GM21825 (cell line): ENCODE data around the gene SFTPD.

Source experiments
- ATAC-seq: cut with Tn5 transposase; IDR thresholded peaks from one replicate; pipeline ENCODE4 v1.9.1; 2021; ENCODE audit warnings: mild to moderate bottlenecking, moderate library complexity; ENCODE audit not compliant: unreplicated experiment

SFTPD gene

GRCh38 chr10:79946271-79947082, 2.4 kb downstream of the SFTPD start:
- ATAC-seq, result no peak

- ATAC-seq, result no peak
These were observed 4.2 kb downstream of the SFTPD start for GRCh38 chr10:79944428-79945395.

- no peak for ATAC-seq
These were observed 5.0 kb downstream of the SFTPD start for GRCh38 chr10:79943871-79944270.

DNA sequence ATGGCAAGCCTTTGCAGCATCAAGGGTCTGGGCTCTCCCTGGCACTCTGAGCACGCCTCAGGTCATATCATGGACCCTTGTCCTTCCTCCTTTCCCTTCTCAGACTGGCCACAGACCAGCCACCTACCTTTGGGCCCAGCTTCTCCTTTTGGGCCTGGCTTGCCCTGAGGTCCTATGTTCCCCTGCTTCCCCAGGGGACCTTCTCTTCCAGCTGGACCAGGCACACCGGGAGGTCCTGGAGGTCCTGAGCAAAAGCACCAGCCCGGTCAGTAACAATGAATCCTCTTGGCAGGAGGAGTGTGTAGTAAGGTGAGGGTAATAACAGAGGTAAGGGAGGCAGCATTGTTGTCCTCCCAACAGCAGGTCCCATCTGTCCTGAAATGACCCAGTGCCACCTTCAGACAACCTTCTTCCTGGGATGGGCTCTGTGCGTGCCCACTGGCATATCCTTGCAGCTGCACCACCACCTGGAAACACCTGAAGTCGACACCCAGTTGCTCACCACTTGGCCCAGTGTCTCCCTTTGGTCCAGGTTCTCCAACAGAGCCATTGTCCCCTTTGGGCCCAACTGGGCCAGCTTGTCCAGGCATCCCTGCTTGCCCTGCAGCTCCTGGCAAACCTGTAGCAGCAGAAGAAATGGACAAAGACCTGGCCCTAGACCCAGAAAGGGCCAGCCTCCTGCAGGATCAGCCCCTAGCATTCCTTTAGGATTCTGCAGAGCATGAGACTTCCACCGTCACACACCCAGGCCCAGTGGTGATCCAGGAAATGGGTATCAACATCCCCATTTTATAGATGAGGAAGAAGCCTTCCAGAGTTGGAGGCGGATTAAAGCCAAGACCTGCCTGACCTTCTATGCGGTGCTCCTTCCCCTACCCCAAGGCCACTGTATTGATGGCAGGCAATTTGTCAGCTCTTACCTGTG, 6.4 kb downstream of the SFTPD start:
- no peak for ATAC-seq

GRCh38 chr10:79941585-79942210, 7.2 kb downstream of the SFTPD start:
- ATAC-seq, result no peak

DNA sequence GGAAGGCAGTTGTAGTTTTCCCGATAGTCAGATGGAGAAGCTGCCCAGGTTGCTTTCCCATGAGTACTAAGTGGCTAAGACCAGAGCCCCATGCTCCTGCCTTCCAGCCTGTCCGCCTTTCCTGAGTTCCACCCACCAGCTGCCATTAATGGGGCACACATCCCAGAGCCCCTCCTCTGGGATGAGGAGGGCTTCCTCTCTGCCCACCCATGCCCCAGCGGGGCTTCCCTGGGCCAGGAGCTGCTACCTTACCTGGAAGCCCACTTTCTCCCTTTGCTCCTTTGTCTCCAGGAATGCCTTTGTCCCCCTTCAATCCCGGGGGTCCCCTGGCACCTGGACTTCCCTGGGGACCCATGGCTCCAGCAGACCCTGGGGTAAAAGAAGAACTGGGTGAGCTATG, 7.8 kb downstream of the SFTPD start:
- ATAC-seq, result no peak

DNA sequence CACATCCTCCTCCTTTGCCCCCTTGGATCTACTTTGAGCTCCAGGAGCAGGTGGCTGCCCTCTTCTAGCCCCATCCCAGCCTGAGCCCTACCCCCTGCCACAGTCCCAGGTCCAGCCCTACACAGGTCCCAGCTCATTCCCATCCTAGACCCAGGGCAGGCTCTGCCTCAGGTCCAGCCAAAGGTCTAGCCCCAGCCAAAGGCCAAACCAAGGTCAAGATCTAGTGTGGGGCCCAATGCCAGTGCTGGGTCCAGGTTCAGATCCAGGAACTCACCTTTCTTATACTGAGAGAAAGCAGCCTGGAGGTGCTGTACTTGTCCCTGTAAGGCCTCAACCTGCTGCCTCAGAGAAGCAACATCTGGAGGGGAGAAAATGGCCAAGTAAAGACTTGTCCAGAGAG, 8.5 kb downstream of the SFTPD start:
- no peak for ATAC-seq

GRCh38 chr10:79939969-79940368, 8.9 kb downstream of the SFTPD start:
- ATAC-seq, result no peak

DNA sequence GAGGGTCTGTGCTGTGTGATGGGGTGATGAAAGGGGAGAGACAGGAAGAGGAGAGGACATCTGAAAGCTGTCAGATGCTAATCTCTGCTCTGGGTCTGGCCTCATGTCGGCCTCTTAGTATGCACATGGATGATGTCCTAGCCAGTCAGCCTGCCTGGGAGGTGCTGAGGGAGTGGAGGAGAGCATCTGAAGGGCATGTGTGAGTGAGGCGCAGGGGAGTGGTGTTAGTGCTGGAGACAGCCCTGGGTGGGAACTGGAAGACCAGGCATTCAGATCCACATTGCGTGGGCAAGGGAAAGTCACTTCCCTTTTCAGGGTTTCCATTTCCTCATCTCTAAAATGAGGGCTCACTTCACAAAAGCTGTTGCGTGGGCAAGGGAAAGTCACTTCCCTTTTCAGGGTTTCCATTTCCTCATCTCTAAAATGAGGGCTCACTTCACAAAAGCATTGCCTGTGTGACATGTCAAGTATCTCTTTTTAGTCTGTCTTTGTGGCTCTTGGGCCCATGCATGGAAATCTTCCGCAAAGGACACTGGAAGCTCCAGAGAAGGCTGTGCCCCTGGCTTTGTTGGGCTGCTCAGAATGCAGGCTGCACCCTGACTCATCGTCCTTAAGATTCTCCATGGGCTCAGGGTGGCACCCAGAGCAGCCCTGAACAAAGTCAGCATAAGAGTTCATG, 10.0 kb downstream of the SFTPD start:
- peak; percentile 63 for ATAC-seq

GRCh38 chr10:79937701-79938151, 11.2 kb downstream of the SFTPD start:
- ATAC-seq, result no peak

DNA sequence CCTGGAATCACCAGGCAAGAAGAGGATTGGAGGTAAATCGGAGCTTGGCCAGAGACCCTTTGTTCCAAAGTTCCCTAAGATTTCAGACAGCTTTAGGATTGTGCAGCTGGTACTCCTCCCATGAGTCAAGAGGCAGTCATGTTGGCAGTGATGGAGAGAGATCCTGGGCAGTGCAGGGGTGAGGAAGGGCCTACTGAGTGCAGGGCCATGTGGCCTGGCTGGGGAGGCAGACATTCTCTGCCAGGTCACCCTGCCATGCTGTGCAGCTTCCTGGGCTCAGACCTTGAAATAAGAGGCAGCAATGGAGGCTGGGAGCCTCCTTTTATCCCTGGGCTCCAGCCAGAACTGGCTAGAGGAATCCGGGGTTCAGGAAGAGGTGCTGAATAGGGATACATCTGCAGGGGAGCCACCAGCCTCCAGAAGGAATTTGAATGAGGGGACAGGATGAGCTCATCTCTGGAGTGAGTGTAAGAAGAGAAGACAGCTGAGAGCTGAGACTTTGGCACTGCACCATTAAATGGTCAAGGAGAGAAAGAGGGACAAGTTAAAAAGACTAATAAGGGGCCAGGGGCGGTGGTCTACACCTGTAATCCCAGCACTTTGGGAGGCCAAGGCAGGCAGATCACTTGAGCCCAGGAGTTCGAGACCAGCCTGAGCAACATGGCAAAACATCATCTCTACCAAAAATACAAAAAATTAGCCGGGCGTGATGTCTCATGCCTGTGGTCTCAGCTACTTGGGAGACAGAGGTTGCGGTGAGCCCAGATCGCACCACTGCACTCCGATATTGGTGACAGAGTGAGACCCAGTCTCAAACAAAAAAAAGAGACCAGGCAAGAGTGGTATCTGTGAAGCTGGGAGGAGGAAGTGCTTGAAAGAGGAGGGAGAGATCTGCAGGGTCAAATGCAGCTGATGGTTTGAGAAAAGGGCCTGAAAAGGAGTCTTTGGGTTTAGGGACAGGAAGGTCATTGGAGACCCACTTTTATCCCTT, 12.0 kb downstream of the SFTPD start:
- ATAC-seq, result no peak

DNA sequence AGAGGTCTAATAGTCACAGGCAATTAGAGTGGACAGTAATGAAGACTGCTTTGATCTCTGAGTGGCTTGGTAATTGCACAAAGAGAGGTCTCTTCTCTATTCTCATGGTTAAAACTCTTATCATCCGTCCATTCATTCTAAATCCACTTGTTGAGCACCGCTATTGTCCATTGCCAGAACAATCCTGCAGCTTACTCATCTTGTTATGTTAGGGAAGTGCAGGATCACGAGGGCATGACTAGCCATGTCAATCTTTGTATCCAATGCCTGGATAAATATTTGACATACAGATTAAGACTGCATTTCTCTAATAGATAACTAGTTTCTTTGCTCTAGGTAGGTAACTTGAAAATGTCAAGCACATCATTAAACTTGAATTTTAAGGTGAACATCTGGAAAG, 14.9 kb downstream of the SFTPD start:
- no peak for ATAC-seq

DNA sequence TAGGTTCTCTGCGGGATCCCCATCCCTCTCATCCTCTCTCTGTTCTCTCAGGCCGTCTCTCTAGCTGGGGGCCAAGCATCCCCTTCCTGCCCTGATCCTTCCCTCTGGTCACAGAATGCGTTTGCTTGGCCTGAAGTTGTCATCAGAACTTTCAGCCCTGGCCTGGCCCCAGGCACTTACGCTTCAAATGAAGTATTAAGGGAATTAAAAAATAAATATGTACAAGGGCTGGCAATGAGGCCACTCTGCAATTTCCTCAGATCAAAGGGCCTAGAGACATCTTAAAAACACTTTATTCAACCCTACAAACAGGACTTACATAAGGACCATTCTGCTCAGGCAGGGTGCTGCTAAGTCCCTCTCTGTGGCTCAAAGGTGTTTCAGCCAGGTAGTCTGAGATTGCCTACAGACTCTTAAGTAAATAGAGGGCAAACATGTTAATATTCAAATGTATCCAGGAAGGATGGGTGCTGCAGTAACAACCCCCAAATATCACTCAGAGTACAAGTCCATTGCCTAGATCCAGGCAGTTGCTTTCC, 16.0 kb downstream of the SFTPD start:
- ATAC-seq, result no peak

DNA sequence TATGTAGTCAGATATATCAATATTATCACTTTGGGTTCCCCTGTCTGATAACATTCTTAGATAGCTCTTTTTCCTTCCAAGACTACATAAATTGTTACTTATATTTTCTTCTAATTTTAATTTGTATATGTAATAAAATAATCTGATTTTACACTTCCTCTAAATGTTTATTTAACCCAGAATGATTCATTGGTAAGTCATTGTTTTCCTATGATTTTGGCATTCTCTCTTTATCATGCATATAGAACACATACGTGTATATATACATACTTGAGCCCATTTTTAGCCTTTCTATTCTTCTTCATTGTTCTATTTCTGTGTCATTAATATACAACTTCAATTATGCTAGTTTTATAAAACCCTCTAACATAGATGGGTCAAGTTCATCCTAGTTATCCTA, 16.6 kb downstream of the SFTPD start:
- no peak for ATAC-seq

- no peak for ATAC-seq
These were observed 18.2 kb downstream of the SFTPD start for GRCh38 chr10:79930751-79931150.

DNA sequence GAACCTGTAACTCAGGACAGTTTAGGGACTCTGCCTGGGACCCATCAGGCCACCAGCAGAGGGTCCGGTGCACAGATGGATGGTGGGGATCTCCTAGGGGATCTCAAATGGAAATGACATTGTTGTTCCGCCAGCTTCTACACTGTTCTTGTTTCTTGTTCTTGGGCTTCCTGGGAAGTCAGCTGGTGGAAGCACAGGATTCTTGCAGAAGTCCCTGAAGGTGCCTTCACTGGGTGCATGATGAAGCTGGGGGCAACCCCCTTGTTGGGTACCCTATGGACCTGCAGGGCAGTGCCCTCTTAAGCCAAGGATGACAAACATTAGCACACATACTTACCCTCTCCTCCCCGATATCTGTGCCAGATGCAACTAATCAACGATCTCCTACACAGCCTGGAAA, 18.6 kb downstream of the SFTPD start:
- ATAC-seq, result no peak

- peak; percentile 88 for ATAC-seq
These were observed 19.4 kb downstream of the SFTPD start for GRCh38 chr10:79929409-79929904.

DNA sequence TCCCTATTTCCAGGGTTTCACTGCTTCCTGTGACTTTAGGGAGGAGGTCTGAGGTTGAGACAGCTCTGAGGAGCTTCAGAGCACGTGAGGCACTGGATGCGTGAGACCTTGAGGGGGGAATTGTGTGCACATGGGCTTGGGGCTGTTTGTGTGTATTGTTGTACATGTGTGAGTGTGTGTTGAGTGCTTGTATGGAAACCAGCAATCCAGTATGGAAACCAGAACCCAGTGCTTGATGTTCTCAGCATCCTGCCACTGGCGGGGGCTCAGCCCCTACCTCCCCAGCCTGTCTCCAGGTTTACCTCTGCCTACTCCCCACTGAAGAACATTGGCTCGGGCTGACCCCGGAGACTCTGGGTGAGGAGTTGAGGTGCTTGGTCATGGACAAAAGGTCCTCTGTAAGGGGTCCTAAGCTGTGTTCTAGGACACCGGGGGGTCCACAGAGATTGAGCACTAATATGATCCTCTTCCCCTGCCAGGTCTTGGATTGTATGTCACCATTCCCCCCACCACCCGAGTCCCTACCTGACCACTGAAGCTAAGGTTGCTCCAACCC, 20.8 kb downstream of the SFTPD start:
- ATAC-seq, result no peak
